Measurements from ENCODE around the gene KIAA0232. TPM values are rescaled to one million over a fixed set of nuclear protein-coding genes. Genes with fewer than 3 reads are reported as not detected.

KIAA0232 gene
- total and polyA plus RNA-seq, 12 donors = 12.8 to 89.6 (median 70.9) TPM

DNA sequence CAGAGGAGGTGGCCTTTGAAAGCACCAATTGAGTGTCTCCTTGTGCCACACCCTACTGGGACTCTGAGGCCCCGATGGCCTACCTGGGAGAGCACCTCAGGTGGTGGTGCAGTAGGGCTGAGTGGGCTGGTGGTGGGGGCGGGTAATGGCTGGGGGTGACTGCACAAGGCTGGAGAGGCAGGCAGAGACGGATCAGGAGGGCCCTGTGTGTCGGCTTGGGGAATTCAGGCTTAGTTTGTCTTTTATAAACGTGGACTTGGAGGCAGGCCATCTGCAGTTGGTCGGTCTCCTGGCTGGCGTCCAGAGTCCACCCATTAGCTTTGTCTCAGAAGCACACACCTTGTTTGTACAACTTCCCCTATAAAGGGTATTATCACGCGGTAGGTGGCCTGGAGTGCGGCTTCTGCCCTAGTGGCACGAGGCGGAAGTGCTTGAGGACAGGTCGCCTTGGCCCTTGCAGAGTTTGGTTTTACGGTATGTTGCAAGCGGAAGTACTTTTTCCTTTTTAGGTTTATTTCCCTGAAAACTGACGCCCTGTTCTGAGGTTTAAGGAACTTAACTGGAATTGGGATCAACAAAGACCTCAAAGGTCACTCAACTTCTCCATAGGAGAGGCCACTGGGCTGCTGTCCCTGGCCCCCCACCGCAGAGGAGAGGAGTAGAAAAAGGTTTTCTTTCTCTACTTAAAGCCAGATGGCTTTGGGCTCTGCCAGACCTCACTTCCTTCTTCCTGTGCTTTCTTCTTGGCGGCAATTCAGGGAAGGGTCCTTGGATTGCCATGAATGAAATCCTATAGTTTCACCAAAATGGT lies 135.1 kb downstream of the KIAA0232 start:
- H3K4me3 ChIP-seq = peak overlapping the region in 1 of 10 donors; percentile 17
- no peaks in the 10 kb centered on the region for H3K36me3 ChIP-seq
- 45 to 52% methylated on average over 18 of the region's 18 CpGs for WGBS, 2 donors
- peak; percentile 50 to 57 for DNase-seq
- intact Hi-C loops (cut with DNase I) = no loop called here
- peaks cover 0 to 96% (median 29%) of the 10 kb centered on the region in 9 donors for H3K4me1 ChIP-seq
- TF ChIP-seq, protein P1, sequence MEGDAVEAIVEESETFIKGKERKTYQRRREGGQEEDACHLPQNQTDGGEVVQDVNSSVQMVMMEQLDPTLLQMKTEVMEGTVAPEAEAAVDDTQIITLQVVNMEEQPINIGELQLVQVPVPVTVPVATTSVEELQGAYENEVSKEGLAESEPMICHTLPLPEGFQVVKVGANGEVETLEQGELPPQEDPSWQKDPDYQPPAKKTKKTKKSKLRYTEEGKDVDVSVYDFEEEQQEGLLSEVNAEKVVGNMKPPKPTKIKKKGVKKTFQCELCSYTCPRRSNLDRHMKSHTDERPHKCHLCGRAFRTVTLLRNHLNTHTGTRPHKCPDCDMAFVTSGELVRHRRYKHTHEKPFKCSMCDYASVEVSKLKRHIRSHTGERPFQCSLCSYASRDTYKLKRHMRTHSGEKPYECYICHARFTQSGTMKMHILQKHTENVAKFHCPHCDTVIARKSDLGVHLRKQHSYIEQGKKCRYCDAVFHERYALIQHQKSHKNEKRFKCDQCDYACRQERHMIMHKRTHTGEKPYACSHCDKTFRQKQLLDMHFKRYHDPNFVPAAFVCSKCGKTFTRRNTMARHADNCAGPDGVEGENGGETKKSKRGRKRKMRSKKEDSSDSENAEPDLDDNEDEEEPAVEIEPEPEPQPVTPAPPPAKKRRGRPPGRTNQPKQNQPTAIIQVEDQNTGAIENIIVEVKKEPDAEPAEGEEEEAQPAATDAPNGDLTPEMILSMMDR (IDR thresholded peaks at IDR 0.05) = peak in 8 of 9 donors; percentile 25 to 59 (median 35)
- ATAC-seq = peak; percentile 57 to 78 (median 70)
- no peaks in the 10 kb centered on the region for H3K27me3 ChIP-seq
- H3K9me3 ChIP-seq = no peaks in the 10 kb centered on the region
- H3K27ac ChIP-seq = peak overlapping the region in 6 of 10 donors; percentile 10 to 100 (median 34)

GRCh38 chr4:6918338-6918737 lies 135.8 kb downstream of the KIAA0232 start:
- H3K4me3 ChIP-seq = no peak overlapping the region
- H3K27me3 ChIP-seq = no peaks in the 10 kb centered on the region
- peaks cover 0 to 90% (median 28%) of the 10 kb centered on the region in 9 donors for H3K4me1 ChIP-seq
- WGBS, 2 donors = 50 to 51% methylated on average over 7 of the region's 7 CpGs
- intact Hi-C loops (cut with DNase I) = no loop called here
- no peaks in the 10 kb centered on the region for H3K9me3 ChIP-seq
- peaks cover 0 to 5% (median 0%) of the 10 kb centered on the region in 9 donors for H3K36me3 ChIP-seq
- H3K27ac ChIP-seq = peak overlapping the region in 5 of 10 donors; percentile 0 to 100 (median 54)
- TF ChIP-seq, protein P1 (IDR thresholded peaks at IDR 0.05) = no peak
- ATAC-seq (no peak), DNase-seq (no peak)

GRCh38 chr4:6920171-6920570 lies 137.6 kb downstream of the KIAA0232 start:
- H3K9me3 ChIP-seq = no peaks in the 10 kb centered on the region
- no peak overlapping the region for H3K4me3 ChIP-seq
- TF ChIP-seq, protein P1 (IDR thresholded peaks at IDR 0.05) = no peak
- 62 to 65% methylated on average over 3 of the region's 3 CpGs for WGBS, 2 donors
- intact Hi-C loops (cut with DNase I) = no loop called here
- H3K27me3 ChIP-seq = no peaks in the 10 kb centered on the region
- ATAC-seq (no peak), DNase-seq (no peak)
- peaks cover 0 to 24% (median 12%) of the 10 kb centered on the region in 9 donors for H3K36me3 ChIP-seq
- H3K27ac ChIP-seq = peak overlapping the region in 1 of 10 donors; percentile 100
- peaks cover 3 to 89% (median 35%) of the 10 kb centered on the region in 9 donors for H3K4me1 ChIP-seq

DNA sequence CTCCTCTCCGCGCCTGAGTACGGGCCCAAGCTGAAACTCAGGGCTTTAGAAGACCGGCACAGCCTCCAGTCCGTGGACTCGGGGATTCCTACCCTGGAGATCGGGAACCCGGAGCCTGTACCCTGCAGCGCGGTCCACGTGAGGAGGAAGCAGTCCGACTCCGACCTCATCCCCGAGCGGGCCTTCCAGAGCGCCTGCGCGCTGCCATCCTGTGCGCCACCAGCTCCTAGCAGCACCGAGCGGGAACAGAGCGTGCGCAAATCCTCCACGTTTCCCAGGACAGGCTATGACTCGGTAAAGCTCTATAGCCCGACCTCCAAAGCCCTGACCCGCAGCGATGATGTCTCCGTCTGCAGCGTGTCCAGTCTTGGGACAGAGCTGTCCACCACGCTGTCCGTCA lies 141.0 kb downstream of the KIAA0232 start:
- 97 to 98% methylated on average over 32 of the region's 32 CpGs for WGBS, 2 donors
- DNase-seq = no peak
- peak in 1 of 8 donors; percentile 4 for ATAC-seq
- H3K9me3 ChIP-seq = no peaks in the 10 kb centered on the region
- TF ChIP-seq, protein P1 (IDR thresholded peaks at IDR 0.05) = no peak
- no peaks in the 10 kb centered on the region for H3K27me3 ChIP-seq
- peaks cover 0 to 88% (median 30%) of the 10 kb centered on the region in 9 donors for H3K4me1 ChIP-seq
- H3K27ac ChIP-seq = peak overlapping the region in 2 of 10 donors; percentile 65 to 91
- H3K4me3 ChIP-seq = no peak overlapping the region
- H3K36me3 ChIP-seq = peaks cover 0 to 27% (median 12%) of the 10 kb centered on the region in 9 donors
- intact Hi-C loops (cut with DNase I) = no loop called here

All from heart right ventricle (tissue), 16 donors.